Measurements from ENCODE around the gene PPP2R3A.

DNA sequence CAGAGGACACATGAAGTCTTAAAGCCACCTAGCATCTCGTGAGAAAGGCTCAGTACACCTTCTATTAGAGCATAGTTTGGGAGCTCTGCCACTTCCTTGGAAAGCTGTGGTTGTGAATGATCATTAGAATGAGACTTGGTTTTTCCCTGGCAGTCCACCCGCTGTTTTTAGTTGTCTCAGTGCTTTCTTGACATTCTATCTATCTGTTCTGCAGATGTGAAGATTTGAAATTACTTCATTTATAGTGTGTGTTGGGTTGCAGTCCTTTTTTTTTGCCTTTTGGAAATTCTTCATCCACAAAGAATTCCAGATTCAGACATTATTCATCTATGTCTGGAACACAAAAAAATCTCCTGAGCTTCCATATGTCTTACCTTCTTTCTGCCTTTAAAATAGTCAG is 23.7 kb downstream of the PPP2R3A start:
- no peak for TF ChIP-seq POLR2A (IDR thresholded peaks at IDR 0.05)
- TF ChIP-seq, protein P1, sequence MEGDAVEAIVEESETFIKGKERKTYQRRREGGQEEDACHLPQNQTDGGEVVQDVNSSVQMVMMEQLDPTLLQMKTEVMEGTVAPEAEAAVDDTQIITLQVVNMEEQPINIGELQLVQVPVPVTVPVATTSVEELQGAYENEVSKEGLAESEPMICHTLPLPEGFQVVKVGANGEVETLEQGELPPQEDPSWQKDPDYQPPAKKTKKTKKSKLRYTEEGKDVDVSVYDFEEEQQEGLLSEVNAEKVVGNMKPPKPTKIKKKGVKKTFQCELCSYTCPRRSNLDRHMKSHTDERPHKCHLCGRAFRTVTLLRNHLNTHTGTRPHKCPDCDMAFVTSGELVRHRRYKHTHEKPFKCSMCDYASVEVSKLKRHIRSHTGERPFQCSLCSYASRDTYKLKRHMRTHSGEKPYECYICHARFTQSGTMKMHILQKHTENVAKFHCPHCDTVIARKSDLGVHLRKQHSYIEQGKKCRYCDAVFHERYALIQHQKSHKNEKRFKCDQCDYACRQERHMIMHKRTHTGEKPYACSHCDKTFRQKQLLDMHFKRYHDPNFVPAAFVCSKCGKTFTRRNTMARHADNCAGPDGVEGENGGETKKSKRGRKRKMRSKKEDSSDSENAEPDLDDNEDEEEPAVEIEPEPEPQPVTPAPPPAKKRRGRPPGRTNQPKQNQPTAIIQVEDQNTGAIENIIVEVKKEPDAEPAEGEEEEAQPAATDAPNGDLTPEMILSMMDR (IDR thresholded peaks at IDR 0.05) = no peak
